Liver (tissue), 9 donors: ENCODE results near the gene CHST5. TPM values are rescaled to one million over a fixed set of nuclear protein-coding genes. Genes with fewer than 3 reads are reported as not detected.

Experiments used
- DNase-seq: peaks from one replicate; pipeline ENCODE4 v3.0.0-alpha.2; 2017; ENCODE audit warnings: low spot score
- H3K27ac ChIP-seq, 2 donors: one replicate each; pipeline ENCODE4 v1.7.0; 2013; ENCODE audit warnings: inconsistent platforms in 2 of 2, low read length in 2 of 2, control low read depth in 1 of 2, low read depth in 1 of 2, mild to moderate bottlenecking in 1 of 2
- H3K27me3 ChIP-seq, 4 donors: one replicate each; pipeline versions ENCODE4 v1.6.1 to v1.7.0; 2013; ENCODE audit warnings: low read length in 3 of 4, inconsistent platforms in 1 of 4, mild to moderate bottlenecking in 1 of 4, moderate library complexity in 1 of 4; ENCODE audit not compliant: control insufficient read depth in 4 of 4, insufficient read depth in 4 of 4
- H3K36me3 ChIP-seq, 4 donors: one replicate each; pipeline versions ENCODE4 v1.6.1 to v1.7.0; 2013; ENCODE audit warnings: low read length in 3 of 4, mild to moderate bottlenecking in 3 of 4, low read depth in 1 of 4, moderate library complexity in 1 of 4; ENCODE audit not compliant: control insufficient read depth in 4 of 4, insufficient read depth in 3 of 4
- H3K4me1 ChIP-seq, 4 donors: one replicate each; pipeline versions ENCODE4 v1.6.1 to v1.7.0; 2013; ENCODE audit warnings: low read length in 3 of 4, mild to moderate bottlenecking in 3 of 4, moderate library complexity in 1 of 4; ENCODE audit not compliant: control insufficient read depth in 4 of 4, insufficient read depth in 4 of 4
- H3K4me3 ChIP-seq, 3 donors: one replicate each; pipeline versions ENCODE4 v1.6.1 to v1.7.0; 2013; ENCODE audit warnings: low read length in 3 of 3, control low read depth in 1 of 3, low read depth in 1 of 3, mild to moderate bottlenecking in 1 of 3
- H3K9ac ChIP-seq, 2 donors: one replicate each; pipeline ENCODE4 v1.7.0; 2013; ENCODE audit warnings: low read length in 2 of 2, mild to moderate bottlenecking in 2 of 2, moderate library complexity in 2 of 2, control low read depth in 1 of 2, low read depth in 1 of 2
- H3K9me3 ChIP-seq, 4 donors: one replicate each; pipeline versions ENCODE4 v1.6.1 to v1.7.0; 2013; ENCODE audit warnings: low read length in 3 of 4; ENCODE audit not compliant: control insufficient read depth in 4 of 4
- EGR1 ChIP-seq, 2 donors: IDR thresholded peaks; 2 replicates each; pipeline ENCODE4 v1.6.1; 2016 to 2018; ENCODE audit warnings: antibody characterized with exemption in 2 of 2, low read depth in 2 of 2
- FOXA1 ChIP-seq: IDR thresholded peaks from 2 replicates; pipeline ENCODE4 v1.6.1; 2016; ENCODE audit warnings: antibody characterized with exemption
- FOXA2 ChIP-seq: IDR thresholded peaks from 2 replicates; pipeline ENCODE4 v1.6.1; 2016; ENCODE audit warnings: antibody characterized with exemption
- GABPA ChIP-seq, 2 donors: IDR thresholded peaks in 1 of 2; conservative IDR thresholded peaks in 1 of 2; 2 replicates each; pipeline ENCODE4 v1.6.1; 2016; ENCODE audit warnings: antibody characterized with exemption in 2 of 2, mild to moderate bottlenecking in 1 of 2, moderate library complexity in 1 of 2
- HNF4A ChIP-seq, 2 donors: conservative IDR thresholded peaks; 2 replicates each; pipeline ENCODE4 v1.6.1; 2016; ENCODE audit warnings: antibody characterized with exemption in 2 of 2, mild to moderate bottlenecking in 2 of 2
- HNF4G ChIP-seq: IDR thresholded peaks from 2 replicates; pipeline ENCODE4 v1.6.1; 2016; ENCODE audit warnings: antibody characterized with exemption
- JUND ChIP-seq, 2 donors: IDR thresholded peaks; 2 replicates each; pipeline ENCODE4 v1.6.1; 2016; ENCODE audit warnings: antibody characterized with exemption in 2 of 2
- NR2F2 ChIP-seq: IDR thresholded peaks from 2 replicates; pipeline ENCODE4 v1.6.1; 2016; ENCODE audit warnings: antibody characterized with exemption
- RAD21 ChIP-seq, 2 donors: IDR thresholded peaks; 2 replicates each; pipeline ENCODE4 v1.6.1; 2016; ENCODE audit warnings: antibody characterized with exemption in 2 of 2, mild to moderate bottlenecking in 2 of 2
- RXRA ChIP-seq, 2 donors: IDR thresholded peaks; 2 replicates each; pipeline ENCODE4 v1.6.1; 2017 to 2018; ENCODE audit warnings: antibody characterized with exemption in 2 of 2, mild to moderate bottlenecking in 1 of 2
- SP1 ChIP-seq: IDR thresholded peaks from 2 replicates; pipeline ENCODE4 v1.6.1; 2018; ENCODE audit warnings: antibody characterized with exemption, mild to moderate bottlenecking
- TAF1 ChIP-seq: conservative IDR thresholded peaks from 2 replicates; pipeline ENCODE4 v1.6.1; 2016; ENCODE audit warnings: antibody characterized with exemption, mild to moderate bottlenecking
- YY1 ChIP-seq: IDR thresholded peaks from 2 replicates; pipeline ENCODE4 v1.6.1; 2016; ENCODE audit warnings: antibody characterized with exemption, mild to moderate bottlenecking
- WGBS: extraction: QIAGEN DNeasy Blood & Tissue Kit; methylation state at CpG from one replicate; pipeline ENCODE4 v1.1.7; 2013; 5-methylcytosine and 5-hydroxymethylcytosine counted together
- polyA plus RNA-seq, 2 donors: library from polyadenylated mRNA; stranded (reverse) in 1 of 2; unstranded in 1 of 2; fragments of 200-250 nt in 1 of 2; fragments of >200 nt in 1 of 2; fragmentation: Nextera tagmentation in 1 of 2; extraction: Ambion mirVana in 1 of 2; gene quantifications; one replicate each; pipeline versions ENCODE4 v1.2.1 to v1.2.3, GENCODE V29; 2013 to 2015
- total RNA-seq, 2 donors: library from RNA; depleted of rRNA; stranded (reverse); fragments of >200 nt; gene quantifications; one replicate each; pipeline ENCODE4 v1.2.3, GENCODE V29; 2014
- TF ChIP-seq, protein P1 (sequence below): IDR thresholded peaks from 2 replicates; pipeline ENCODE4 v1.6.1; 2016; ENCODE audit warnings: antibody characterized with exemption, mild to moderate bottlenecking
- TF ChIP-seq, protein P2 (sequence below): IDR thresholded peaks from 2 replicates; pipeline ENCODE4 v1.6.1; 2016; ENCODE audit warnings: antibody characterized with exemption
- TF ChIP-seq, protein P3 (sequence below): fragments of 150-350 bp; IDR thresholded peaks from 2 replicates; pipeline ENCODE4 v1.5.1; 2017; ENCODE audit warnings: improper control_type of control experiment, low read depth, low read length; ENCODE audit not compliant: missing input control
- TF ChIP-seq, protein P4 (sequence below): IDR thresholded peaks from 2 replicates; pipeline ENCODE4 v1.6.1; 2016; ENCODE audit warnings: antibody characterized with exemption
- TF ChIP-seq, protein P5 (sequence below): IDR thresholded peaks from 2 replicates; pipeline ENCODE4 v1.6.1; 2016; ENCODE audit warnings: antibody characterized with exemption
- donor health status: healthy.
- donor health status: healthy.
- donor health status: healthy.
- donor health status: healthy.
- donor health status: healthy.

Gene CHST5
- total and polyA plus RNA-seq, 4 donors = not detected

DNA sequence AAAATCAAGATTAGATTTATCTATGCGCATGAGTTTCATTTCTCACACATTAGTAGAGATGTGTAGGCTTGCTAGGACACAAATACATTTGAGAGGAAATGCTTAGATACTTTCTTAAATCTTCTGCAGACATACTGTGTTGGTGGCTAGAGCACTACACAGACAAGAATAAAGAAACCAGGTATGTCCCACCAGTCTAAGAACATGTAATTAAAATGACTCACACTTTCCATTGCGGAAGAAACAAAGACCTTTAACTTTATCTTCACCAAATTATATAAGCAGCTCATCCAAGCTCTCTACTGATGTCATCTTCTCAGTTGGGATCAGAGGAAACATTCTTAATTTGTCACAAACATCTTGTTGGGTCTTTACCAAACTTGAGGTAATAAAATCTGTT, 42.8 kb upstream of the CHST5 start (continued):
- TF ChIP-seq, protein P1, sequence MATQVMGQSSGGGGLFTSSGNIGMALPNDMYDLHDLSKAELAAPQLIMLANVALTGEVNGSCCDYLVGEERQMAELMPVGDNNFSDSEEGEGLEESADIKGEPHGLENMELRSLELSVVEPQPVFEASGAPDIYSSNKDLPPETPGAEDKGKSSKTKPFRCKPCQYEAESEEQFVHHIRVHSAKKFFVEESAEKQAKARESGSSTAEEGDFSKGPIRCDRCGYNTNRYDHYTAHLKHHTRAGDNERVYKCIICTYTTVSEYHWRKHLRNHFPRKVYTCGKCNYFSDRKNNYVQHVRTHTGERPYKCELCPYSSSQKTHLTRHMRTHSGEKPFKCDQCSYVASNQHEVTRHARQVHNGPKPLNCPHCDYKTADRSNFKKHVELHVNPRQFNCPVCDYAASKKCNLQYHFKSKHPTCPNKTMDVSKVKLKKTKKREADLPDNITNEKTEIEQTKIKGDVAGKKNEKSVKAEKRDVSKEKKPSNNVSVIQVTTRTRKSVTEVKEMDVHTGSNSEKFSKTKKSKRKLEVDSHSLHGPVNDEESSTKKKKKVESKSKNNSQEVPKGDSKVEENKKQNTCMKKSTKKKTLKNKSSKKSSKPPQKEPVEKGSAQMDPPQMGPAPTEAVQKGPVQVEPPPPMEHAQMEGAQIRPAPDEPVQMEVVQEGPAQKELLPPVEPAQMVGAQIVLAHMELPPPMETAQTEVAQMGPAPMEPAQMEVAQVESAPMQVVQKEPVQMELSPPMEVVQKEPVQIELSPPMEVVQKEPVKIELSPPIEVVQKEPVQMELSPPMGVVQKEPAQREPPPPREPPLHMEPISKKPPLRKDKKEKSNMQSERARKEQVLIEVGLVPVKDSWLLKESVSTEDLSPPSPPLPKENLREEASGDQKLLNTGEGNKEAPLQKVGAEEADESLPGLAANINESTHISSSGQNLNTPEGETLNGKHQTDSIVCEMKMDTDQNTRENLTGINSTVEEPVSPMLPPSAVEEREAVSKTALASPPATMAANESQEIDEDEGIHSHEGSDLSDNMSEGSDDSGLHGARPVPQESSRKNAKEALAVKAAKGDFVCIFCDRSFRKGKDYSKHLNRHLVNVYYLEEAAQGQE = no peak
- TF ChIP-seq, protein P2, sequence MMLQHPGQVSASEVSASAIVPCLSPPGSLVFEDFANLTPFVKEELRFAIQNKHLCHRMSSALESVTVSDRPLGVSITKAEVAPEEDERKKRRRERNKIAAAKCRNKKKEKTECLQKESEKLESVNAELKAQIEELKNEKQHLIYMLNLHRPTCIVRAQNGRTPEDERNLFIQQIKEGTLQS = no peak

DNA sequence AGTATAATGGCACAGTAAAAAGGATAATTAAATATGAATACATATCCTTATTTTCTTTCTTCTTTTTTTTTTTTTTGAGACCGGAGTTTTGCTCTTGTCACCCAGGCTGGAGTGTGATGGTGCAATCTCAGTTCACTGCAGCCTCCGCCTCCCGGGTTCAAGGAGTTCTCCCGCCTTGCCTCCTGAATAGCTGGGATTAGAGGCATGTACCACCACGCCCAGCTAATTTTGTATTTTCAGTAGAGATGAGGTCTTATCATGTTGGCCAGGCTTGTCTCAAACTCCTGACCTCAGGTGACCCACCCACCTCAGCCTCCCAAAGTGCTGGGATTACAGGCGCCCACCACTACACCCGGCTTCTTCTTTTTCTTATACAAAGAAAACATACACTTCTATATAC, 42.3 kb upstream of the CHST5 start:
- TF ChIP-seq, protein P1 = no peak
- no peak for TF ChIP-seq TAF1
- TF ChIP-seq, protein P3, sequence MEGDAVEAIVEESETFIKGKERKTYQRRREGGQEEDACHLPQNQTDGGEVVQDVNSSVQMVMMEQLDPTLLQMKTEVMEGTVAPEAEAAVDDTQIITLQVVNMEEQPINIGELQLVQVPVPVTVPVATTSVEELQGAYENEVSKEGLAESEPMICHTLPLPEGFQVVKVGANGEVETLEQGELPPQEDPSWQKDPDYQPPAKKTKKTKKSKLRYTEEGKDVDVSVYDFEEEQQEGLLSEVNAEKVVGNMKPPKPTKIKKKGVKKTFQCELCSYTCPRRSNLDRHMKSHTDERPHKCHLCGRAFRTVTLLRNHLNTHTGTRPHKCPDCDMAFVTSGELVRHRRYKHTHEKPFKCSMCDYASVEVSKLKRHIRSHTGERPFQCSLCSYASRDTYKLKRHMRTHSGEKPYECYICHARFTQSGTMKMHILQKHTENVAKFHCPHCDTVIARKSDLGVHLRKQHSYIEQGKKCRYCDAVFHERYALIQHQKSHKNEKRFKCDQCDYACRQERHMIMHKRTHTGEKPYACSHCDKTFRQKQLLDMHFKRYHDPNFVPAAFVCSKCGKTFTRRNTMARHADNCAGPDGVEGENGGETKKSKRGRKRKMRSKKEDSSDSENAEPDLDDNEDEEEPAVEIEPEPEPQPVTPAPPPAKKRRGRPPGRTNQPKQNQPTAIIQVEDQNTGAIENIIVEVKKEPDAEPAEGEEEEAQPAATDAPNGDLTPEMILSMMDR = no peak
- TF ChIP-seq, protein P4, sequence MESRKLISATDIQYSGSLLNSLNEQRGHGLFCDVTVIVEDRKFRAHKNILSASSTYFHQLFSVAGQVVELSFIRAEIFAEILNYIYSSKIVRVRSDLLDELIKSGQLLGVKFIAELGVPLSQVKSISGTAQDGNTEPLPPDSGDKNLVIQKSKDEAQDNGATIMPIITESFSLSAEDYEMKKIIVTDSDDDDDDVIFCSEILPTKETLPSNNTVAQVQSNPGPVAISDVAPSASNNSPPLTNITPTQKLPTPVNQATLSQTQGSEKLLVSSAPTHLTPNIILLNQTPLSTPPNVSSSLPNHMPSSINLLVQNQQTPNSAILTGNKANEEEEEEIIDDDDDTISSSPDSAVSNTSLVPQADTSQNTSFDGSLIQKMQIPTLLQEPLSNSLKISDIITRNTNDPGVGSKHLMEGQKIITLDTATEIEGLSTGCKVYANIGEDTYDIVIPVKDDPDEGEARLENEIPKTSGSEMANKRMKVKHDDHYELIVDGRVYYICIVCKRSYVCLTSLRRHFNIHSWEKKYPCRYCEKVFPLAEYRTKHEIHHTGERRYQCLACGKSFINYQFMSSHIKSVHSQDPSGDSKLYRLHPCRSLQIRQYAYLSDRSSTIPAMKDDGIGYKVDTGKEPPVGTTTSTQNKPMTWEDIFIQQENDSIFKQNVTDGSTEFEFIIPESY = no peak
- TF ChIP-seq FOXA1 = no peak
- no peak for TF ChIP-seq RXRA (IDR thresholded peaks at IDR 0.05)
- no peak for TF ChIP-seq GABPA (IDR thresholded peaks at IDR 0.05 in 1 of 2, conservative IDR thresholded peaks at IDR 0.05 in 1 of 2)
- TF ChIP-seq EGR1 (IDR thresholded peaks at IDR 0.05; ENCODE audit: low read depth in 2 of 2) = no peak
- TF ChIP-seq JUND (IDR thresholded peaks at IDR 0.05) = no peak
- no peak for TF ChIP-seq SP1
- TF ChIP-seq YY1 = no peak
- no peak for TF ChIP-seq RAD21 (IDR thresholded peaks at IDR 0.05)
- TF ChIP-seq, protein P5, sequence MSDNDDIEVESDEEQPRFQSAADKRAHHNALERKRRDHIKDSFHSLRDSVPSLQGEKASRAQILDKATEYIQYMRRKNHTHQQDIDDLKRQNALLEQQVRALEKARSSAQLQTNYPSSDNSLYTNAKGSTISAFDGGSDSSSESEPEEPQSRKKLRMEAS = no peak
- no peak for TF ChIP-seq HNF4G
- TF ChIP-seq FOXA2 = no peak
- no peak for TF ChIP-seq NR2F2
- TF ChIP-seq, protein P2 = no peak
- TF ChIP-seq HNF4A (conservative IDR thresholded peaks at IDR 0.05) = no peak
- WGBS = 96% methylated on average over 7 of the region's 7 CpGs

More for the DNA sequence above, 42.3 kb upstream of the CHST5 start:
- Histone ChIP-seq H3K36me3 (peaks cover 5 to 45% (median 39%) of the 10 kb centered on the region in 4 donors), H3K9ac (no peak overlapping the region), H3K4me3 (no peak overlapping the region), H3K9me3 (no peaks in the 10 kb centered on the region), H3K27me3 (no peaks in the 10 kb centered on the region), H3K4me1 (peaks cover 0 to 3% (median 0%) of the 10 kb centered on the region in 4 donors), H3K27ac (no peak overlapping the region)
- DNase-seq = no peak
